ENCODE data around the gene P2RY8. TPM values are rescaled to one million over a fixed set of nuclear protein-coding genes. Genes with fewer than 3 reads are reported as not detected.

The P2RY8 gene
- total and polyA plus RNA-seq, 10 donors, result 8.1 to 32.2 (median 26.5) TPM

GRCh38 chrX:1453395-1453783 is 83.6 kb downstream of the P2RY8 start:
- peak; percentile 97 for DNase-seq
- Histone ChIP-seq H3K4me3 (peak overlapping the region; percentile 33 to 98 (median 66)), H3K27me3 (replicated peaks in 1 of 7) (no peaks in the 10 kb centered on the region), H3K36me3 (no peaks in the 10 kb centered on the region), H3K4me1 (peaks cover 4 to 43% (median 19%) of the 10 kb centered on the region in 6 donors), H3K27ac (peak overlapping the region; percentile 77 to 97 (median 93)), H3K9me3 (no peaks in the 10 kb centered on the region)
- intact Hi-C loops (cut with DNase I; ENCODE audit: low total_unique reads), result loop anchor here (10.0 kb wide), 1 partner anchor 121 kb away; no protein-coding TSS in a partner anchor
- WGBS, 5 donors, result 0 to 1% (median 0%) methylated on average over 3 to 34 of the region's 34 CpGs
- TF ChIP-seq POLR2AphosphoS5 (IDR thresholded peaks at IDR 0.05) (peak; percentile 28 to 73 (median 33)), CTCF (IDR thresholded peaks at IDR 0.05 in 8 of 11, conservative IDR thresholded peaks at IDR 0.05 in 3 of 11) (no peak), POLR2A (IDR thresholded peaks at IDR 0.05) (peak in 1 of 3 donors; percentile 39)

- DNase-seq, result peak; percentile 100
- Histone ChIP-seq H3K36me3 (no peaks in the 10 kb centered on the region), H3K9me3 (peaks cover 0 to 6% (median 0%) of the 10 kb centered on the region in 8 donors), H3K4me1 (peaks cover 4 to 43% (median 19%) of the 10 kb centered on the region in 6 donors), H3K27ac (peak within 1 kb of the TSS; percentile 77 to 97 (median 93)), H3K4me3 (peak within 1 kb of the TSS; percentile 70 to 98 (median 86)), H3K27me3 (replicated peaks in 1 of 7) (no peaks in the 10 kb centered on the region)
- 0 to 1% (median 0%) methylated on average over 31 to 76 of the region's 76 CpGs for WGBS, 5 donors
- intact Hi-C loops (cut with DNase I; ENCODE audit: low total_unique reads), result loop anchor here (10.0 kb wide), 1 partner anchor 122 kb away; no protein-coding TSS in a partner anchor
- peak in 3 of 11 experiments; percentile 19 to 44 (median 32) for TF ChIP-seq CTCF (IDR thresholded peaks at IDR 0.05 in 8 of 11, conservative IDR thresholded peaks at IDR 0.05 in 3 of 11)
- peak in 2 of 3 donors; percentile 15 to 47 for TF ChIP-seq POLR2A (IDR thresholded peaks at IDR 0.05)
- peak; percentile 86 to 93 (median 86) for TF ChIP-seq POLR2AphosphoS5 (IDR thresholded peaks at IDR 0.05)
These were observed 84.2 kb downstream of the P2RY8 start, which contains the start of gene ASMTL for GRCh38 chrX:1452516-1453394. ASMTL (minus strand) TSS chrX:1452909; CDS start chrX:1452840, 69 bp downstream.

- Histone ChIP-seq H3K27me3 (replicated peaks in 1 of 7) (no peaks in the 10 kb centered on the region), H3K36me3 (no peaks in the 10 kb centered on the region), H3K4me1 (peaks cover 4 to 43% (median 19%) of the 10 kb centered on the region in 6 donors), H3K9me3 (peaks cover 0 to 10% (median 0%) of the 10 kb centered on the region in 8 donors), H3K4me3 (peak overlapping the region; percentile 70 to 98 (median 86)), H3K27ac (peak overlapping the region in 7 of 8 donors; percentile 63 to 97 (median 95))
- intact Hi-C loops (cut with DNase I; ENCODE audit: low total_unique reads), result loop anchor here (10.0 kb wide), 1 partner anchor 123 kb away; no protein-coding TSS in a partner anchor
- WGBS, 5 donors, result 25 to 32% (median 30%) methylated on average over 23 of the region's 23 CpGs
- DNase-seq, result peak; percentile 87
- no peak for TF ChIP-seq POLR2AphosphoS5 (IDR thresholded peaks at IDR 0.05)
These were observed 85.1 kb downstream of the P2RY8 start for GRCh38 chrX:1451661-1452515.

- Histone ChIP-seq H3K36me3 (no peaks in the 10 kb centered on the region), H3K4me1 (peaks cover 4 to 43% (median 19%) of the 10 kb centered on the region in 6 donors), H3K27ac (peak overlapping the region in 2 of 8 donors; percentile 95 to 97), H3K4me3 (peak overlapping the region in 1 of 8 donors; percentile 98), H3K9me3 (peaks cover 0 to 10% (median 0%) of the 10 kb centered on the region in 8 donors), H3K27me3 (replicated peaks in 1 of 7) (no peaks in the 10 kb centered on the region)
- intact Hi-C loops (cut with DNase I; ENCODE audit: low total_unique reads), result loop anchor here (10.0 kb wide), 1 partner anchor 124 kb away; no protein-coding TSS in a partner anchor
- no peak for DNase-seq
- 88 to 92% (median 90%) methylated on average over 6 of the region's 6 CpGs for WGBS, 5 donors
- TF ChIP-seq CTCF (IDR thresholded peaks at IDR 0.05 in 8 of 11, conservative IDR thresholded peaks at IDR 0.05 in 3 of 11) (no peak), POLR2AphosphoS5 (IDR thresholded peaks at IDR 0.05) (no peak), POLR2A (IDR thresholded peaks at IDR 0.05) (no peak)
These were observed 85.7 kb downstream of the P2RY8 start for GRCh38 chrX:1451251-1451660.

All from spleen (tissue), 11 donors.